Astrocyte of the spinal cord (primary cell): ENCODE results near the gene GRM4.

Source experiments
- DNase-seq: peaks from one replicate; pipeline ENCODE4 v3.0.0; 2011; ENCODE audit warnings: low read depth, low spot score
- H3K4me3 ChIP-seq: 2 replicates; pipeline ENCODE4 v1.5.1; 2011; ENCODE audit warnings: low read depth, mild to moderate bottlenecking, low read length, moderate library complexity
- CTCF ChIP-seq: IDR thresholded peaks from 2 replicates; pipeline ENCODE4 v1.5.1; 2012; ENCODE audit warnings: low read depth, mild to moderate bottlenecking, low read length, inconsistent platforms
- in situ Hi-C: cut with HindIII; loops from 2 replicates; pipeline ENCODE4 v1.10.0; 2017; ENCODE audit warnings: low sequenced_read_pairs

Gene GRM4

GRCh38 chr6:34181908-34182307 is 36.0 kb upstream of the GRM4 start:
- no peak for TF ChIP-seq CTCF
- no peak for DNase-seq
- H3K4me3 ChIP-seq: no peak overlapping the region
- in situ Hi-C loops: no loop called here

- in situ Hi-C loops: no loop called here
These were observed 33.3 kb upstream of the GRM4 start for GRCh38 chr6:34179106-34179720.

GRCh38 chr6:34178357-34179105 is 32.6 kb upstream of the GRM4 start:
- DNase-seq: no peak
- in situ Hi-C loops: no loop called here
- no peak for TF ChIP-seq CTCF
- H3K4me3 ChIP-seq: no peak overlapping the region

More at GRCh38 chr6:34179106-34179720, 33.3 kb upstream of the GRM4 start:
- H3K4me3 ChIP-seq: no peak overlapping the region
- no peak for DNase-seq
- no peak for TF ChIP-seq CTCF

- no peak for DNase-seq
- no peak for TF ChIP-seq CTCF
- in situ Hi-C loops: no loop called here
- no peak overlapping the region for H3K4me3 ChIP-seq
These were observed 31.3 kb upstream of the GRM4 start for GRCh38 chr6:34177181-34177591.

- in situ Hi-C loops: no loop called here
- H3K4me3 ChIP-seq: no peak overlapping the region
- no peak for TF ChIP-seq CTCF
- no peak for DNase-seq
These were observed 30.6 kb upstream of the GRM4 start for GRCh38 chr6:34176261-34177031.

GRCh38 chr6:34174846-34175399 is 29.0 kb upstream of the GRM4 start:
- TF ChIP-seq CTCF: no peak
- no peak overlapping the region for H3K4me3 ChIP-seq
- no peak for DNase-seq
- in situ Hi-C loops: no loop called here
